Left lobe of liver (tissue), 2 donors: Measurements from ENCODE around the gene TMEM156. TPM values are rescaled to one million over a fixed set of nuclear protein-coding genes. Genes with fewer than 3 reads are reported as not detected.

Experiments used
- ATAC-seq: fragments of 200-7000 bp; cut with Tn5 transposase; one replicate; pipeline ENCODE4 v1.9.1; 2020; ENCODE audit warnings: mild to moderate bottlenecking, moderate library complexity
- DNase-seq: peaks from one replicate; pipeline ENCODE4 v3.0.0-alpha.2; 2020; ENCODE audit warnings: low spot score
- total RNA-seq: library from RNA; stranded (reverse); gene quantifications from one replicate; pipeline ENCODE4 v1.2.1, GENCODE V29; 2021
- donor health status: DM: no; HTN: no; CAD: no; lungs with moderate emphysema.
- donor health status: DM: no; HTN: yes; CAD: no.

Gene TMEM156
- 0.55 TPM for total RNA-seq

GRCh38 chr4:39032218-39033085, at the start of gene TMEM156:
TSS of gene TMEM156 (minus strand) at chr4:39032409. CDS start at chr4:39032313, 96 bp downstream.
- no peak for DNase-seq
- peak; percentile 50 for ATAC-seq

- ATAC-seq (no peak), DNase-seq (no peak)
These were observed 46.6 kb upstream of the TMEM156 start for GRCh38 chr4:39078829-39079228.

GRCh38 chr4:39068907-39069306, 36.7 kb upstream of the TMEM156 start:
- ATAC-seq, result no peak
- no peak for DNase-seq

- DNase-seq, result no peak
- ATAC-seq, result no peak
These were observed 35.2 kb upstream of the TMEM156 start for GRCh38 chr4:39067451-39067850.

DNA sequence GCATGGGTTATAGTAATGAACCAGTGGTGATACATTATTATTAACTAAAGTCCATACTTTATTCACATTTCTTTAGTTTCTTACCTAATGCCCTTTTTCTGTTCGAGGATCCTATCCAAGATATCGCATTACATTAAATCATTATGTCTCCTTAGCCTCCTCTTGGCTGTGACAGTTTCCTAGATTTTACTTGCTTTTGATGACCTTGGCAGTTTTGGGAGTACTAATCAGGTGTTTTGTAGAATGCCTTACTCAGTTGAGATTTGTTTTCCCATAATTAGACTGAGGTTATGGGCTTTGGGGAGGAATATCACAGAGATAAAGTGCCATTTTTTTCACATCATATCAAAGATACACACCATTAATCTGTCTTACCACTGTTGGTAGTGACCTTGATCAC, 34.8 kb upstream of the TMEM156 start:
- ATAC-seq, result no peak

GRCh38 chr4:39066371-39066770, 34.2 kb upstream of the TMEM156 start:
- ATAC-seq, result no peak
- no peak for DNase-seq

More for the DNA sequence above, 34.8 kb upstream of the TMEM156 start:
- no peak for DNase-seq

DNA sequence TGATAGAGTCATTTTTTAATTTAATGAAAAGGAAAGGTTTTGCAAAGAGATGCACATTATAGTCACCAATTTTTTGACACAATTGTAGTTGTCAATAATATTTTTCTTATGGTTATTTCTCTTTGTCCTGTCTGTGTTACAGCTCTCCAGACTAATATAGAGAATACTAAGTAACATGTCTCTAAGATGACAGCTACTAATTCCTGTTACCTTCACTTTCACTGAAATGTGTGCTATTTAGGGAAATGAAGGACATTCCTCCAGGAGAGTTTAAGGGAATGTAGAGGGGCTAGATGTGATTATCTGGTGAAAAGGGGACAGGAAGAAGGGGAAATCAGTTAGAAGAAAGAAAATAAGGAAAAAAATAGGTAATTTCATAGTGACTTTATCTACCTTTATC, 31.2 kb upstream of the TMEM156 start:
- ATAC-seq (no peak), DNase-seq (no peak)

- ATAC-seq, result no peak
These were observed 30.5 kb upstream of the TMEM156 start for GRCh38 chr4:39062770-39063097.

DNA sequence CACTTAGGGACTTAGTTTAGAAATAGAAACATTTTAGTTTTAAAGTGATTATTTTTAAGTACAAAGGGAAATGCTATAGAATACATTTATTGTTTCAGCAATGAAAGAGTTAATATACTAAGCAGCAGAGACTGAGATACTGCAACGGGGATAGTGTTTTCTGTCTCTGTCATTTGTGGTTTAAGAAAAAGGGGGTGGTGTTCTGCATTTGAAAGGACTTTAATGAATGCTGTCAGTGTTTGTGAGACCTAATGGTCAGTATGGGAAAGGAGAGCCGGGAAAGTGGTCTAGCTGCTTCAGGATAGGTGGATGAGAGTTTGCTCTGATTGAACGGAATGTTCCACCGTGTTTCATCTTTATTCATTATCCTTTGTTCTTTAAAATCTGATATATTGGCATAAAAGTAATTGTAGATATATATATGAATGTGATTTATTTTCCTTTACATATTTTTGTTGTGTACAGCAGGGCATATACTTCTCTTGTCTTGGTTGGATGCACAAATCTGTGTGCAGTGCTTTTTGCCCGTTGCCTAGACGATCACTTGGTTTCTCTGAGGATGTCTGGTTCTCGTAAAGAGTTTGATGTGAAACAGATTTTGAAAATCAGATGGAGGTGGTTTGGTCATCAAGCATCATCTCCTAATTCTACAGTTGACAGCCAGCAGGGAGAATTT, 30.0 kb upstream of the TMEM156 start, which contains the start of gene KLHL5:
KLHL5 (plus strand) TSS at position 139 of the 676 bp plus-strand sequence; CDS start at position 560, 421 bp downstream.
- DNase-seq (no peak), ATAC-seq (no peak)

More at GRCh38 chr4:39062770-39063097, 30.5 kb upstream of the TMEM156 start:
- DNase-seq, result no peak

- ATAC-seq, result peak; percentile 71
- DNase-seq, result no peak
These were observed 29.2 kb upstream of the TMEM156 start for GRCh38 chr4:39061457-39061856.

DNA sequence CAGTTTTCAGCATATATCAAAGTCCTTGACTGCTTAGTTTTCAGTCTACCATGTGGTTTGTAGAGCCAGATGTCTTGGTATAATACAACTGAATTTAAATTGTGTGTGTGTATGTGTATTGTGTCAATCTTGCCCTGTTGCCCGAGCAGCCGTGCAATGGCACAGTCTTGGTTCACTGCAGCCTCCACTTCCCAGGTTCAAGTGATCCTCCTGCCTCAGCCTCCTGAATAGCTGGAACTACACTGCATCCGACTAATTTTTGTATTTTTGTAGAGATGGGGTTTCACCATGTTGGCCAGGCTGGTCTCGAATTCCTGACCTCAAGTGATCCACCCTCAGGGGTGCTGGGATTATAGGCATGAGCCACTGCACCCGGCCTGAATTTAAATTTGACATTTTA, 23.8 kb upstream of the TMEM156 start:
- DNase-seq (no peak), ATAC-seq (no peak)

DNA sequence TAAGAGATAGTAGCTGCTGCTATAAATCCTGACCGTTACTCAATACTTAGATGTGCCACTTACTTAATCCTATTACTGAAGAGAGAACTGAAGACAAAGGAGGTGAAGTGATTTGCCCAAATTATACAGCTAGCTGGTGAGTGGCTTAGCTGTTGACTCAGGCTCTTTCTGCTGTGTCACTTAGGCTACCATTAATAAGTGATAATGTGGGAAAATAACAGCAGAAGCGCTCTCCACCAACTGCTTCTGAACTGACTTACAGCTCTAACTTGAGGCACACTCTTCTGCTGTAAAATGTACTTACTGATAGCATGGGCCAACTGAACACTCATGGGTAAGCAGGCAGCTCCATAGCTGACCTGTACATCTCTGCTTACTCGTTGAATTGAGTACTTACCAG, 22.3 kb upstream of the TMEM156 start:
- DNase-seq (no peak), ATAC-seq (no peak)

- DNase-seq, result no peak
- ATAC-seq, result no peak
These were observed 21.8 kb upstream of the TMEM156 start for GRCh38 chr4:39053983-39054382.

GRCh38 chr4:39051492-39051891, 19.3 kb upstream of the TMEM156 start:
- peak; percentile 46 for ATAC-seq
- DNase-seq, result no peak

- DNase-seq (no peak), ATAC-seq (no peak)
These were observed 18.4 kb upstream of the TMEM156 start for GRCh38 chr4:39050590-39050989.

- ATAC-seq, result no peak
- DNase-seq, result no peak
These were observed 16.1 kb upstream of the TMEM156 start for GRCh38 chr4:39048311-39048710.

GRCh38 chr4:39047681-39048080, 15.5 kb upstream of the TMEM156 start:
- no peak for ATAC-seq
- no peak for DNase-seq

GRCh38 chr4:39046249-39046648, 14.0 kb upstream of the TMEM156 start:
- no peak for DNase-seq

DNA sequence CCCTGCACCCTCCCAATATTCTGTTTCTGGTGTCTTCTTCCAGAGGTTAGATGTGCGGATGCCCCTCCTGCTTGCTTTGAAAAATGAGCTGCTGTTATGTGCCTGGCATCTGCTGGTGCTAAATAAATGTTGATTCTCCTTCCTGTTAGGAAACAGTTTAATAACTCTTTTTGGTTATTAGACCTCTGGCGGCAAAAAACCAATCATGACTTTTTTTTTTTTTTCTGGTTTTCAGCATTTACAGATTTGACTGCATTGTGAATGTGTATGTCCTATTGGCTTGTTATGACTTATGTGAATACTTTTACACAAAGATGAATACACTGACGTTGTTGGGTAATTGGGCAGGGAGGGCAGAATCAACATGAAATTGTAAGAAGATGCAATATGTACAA, 13.6 kb upstream of the TMEM156 start:
- ATAC-seq (no peak), DNase-seq (no peak)

More at GRCh38 chr4:39046249-39046648, 14.0 kb upstream of the TMEM156 start:
- no peak for ATAC-seq

DNA sequence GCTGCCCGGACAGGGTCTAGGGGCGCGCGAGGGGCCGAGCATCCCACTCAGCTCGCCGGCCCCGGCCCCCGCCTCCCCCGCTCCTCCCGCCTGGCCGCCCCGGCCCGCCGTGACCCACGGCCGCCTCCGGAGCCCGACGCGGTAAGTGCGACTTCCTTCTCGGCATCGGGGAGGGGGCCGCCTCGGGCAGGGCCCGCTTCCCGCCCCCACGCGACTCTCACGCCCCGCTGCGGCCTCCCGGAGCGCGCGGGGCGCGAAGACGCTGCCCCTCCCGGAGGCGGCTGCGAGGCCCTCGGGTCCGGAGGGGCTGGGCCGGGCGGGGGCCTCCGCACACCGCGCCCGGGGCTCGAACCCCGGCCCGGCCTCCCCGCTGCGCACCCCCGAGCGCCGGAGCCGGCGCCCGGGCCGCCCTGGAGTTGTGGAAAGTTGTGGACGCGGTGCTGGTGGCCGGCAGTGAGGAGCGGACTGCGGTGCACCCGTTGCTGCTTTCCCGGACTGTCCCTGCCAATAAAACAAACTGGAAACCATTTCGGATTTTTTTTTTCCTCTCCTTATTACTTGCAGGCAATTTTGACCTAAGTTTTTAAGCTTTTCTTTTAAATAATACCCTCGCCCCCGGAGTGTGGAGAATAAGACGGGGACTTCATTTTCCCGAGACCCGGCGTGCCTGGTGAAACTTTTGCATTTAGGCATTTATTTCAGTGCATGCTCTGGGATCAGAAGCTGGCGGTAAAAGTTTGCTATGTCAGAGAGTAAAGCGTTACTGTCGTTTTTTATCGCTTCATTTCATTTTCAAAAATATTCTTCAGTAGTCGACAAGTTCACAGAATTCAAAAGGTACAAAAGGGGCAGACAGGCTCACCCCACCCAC, 13.0 kb upstream of the TMEM156 start:
- DNase-seq (peak; percentile 57), ATAC-seq (peak; percentile 26)

DNA sequence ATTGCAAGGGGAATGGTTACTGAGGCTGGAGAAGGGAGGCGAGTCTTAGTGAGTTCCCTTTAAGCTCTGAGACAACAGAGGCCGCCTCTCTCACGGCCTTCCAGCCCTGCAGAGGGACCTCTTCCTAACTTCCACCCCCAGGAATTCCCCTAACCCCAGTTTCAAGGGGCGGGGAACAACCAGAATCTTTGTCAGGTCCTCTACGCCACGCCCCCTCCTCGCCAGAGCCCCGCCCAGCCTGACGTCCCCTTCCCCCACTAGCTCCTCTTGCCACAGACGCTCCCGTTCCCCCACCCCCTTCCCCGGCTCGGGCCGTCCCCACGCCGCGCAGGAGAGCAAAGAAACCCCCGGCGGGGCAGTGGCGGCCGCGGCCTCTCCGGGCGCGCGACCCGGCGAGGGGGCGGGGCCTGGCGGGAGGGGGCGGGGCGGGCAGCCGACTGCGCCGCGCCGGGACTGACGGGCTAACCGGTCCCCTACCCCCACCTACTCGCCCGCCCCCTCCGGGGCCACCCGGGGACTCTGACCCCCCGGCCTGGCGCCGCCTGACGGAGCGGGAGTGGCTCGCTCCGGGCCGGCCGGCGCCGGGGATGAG, 12.3 kb upstream of the TMEM156 start:
- ATAC-seq (peak; percentile 92), DNase-seq (peak; percentile 95)
